GM12875 (cell line): Measurements from ENCODE around the gene PTRH1.

Experiments used
- H3K4me3 ChIP-seq: one replicate; pipeline ENCODE4 v1.5.1; 2011; ENCODE audit warnings: low read depth, low read length, control low read depth
- CTCF ChIP-seq: IDR thresholded peaks from 2 replicates; pipeline ENCODE4 v1.5.1; 2011; ENCODE audit warnings: low read depth, mild to moderate bottlenecking, control low read depth, inconsistent platforms, low read length, moderate library complexity, borderline replicate concordance; ENCODE audit not compliant: insufficient read depth

PTRH1 gene

GRCh38 chr9:127710204-127710783 lies 5.2 kb downstream of the PTRH1 start:
- no peak for TF ChIP-seq CTCF
- no peak overlapping the region for H3K4me3 ChIP-seq

- TF ChIP-seq CTCF, result no peak
These were observed 6.4 kb downstream of the PTRH1 start for GRCh38 chr9:127708952-127709587.

GRCh38 chr9:127707766-127708165 lies 7.7 kb downstream of the PTRH1 start:
- no peak overlapping the region for H3K4me3 ChIP-seq
- TF ChIP-seq CTCF, result peak; percentile 35; the same call in 1 of the 2 replicates

More at GRCh38 chr9:127708952-127709587, 6.4 kb downstream of the PTRH1 start:
- H3K4me3 ChIP-seq, result no peak overlapping the region

GRCh38 chr9:127706836-127707241 lies 8.6 kb downstream of the PTRH1 start, which contains the start of gene CFAP157:
CFAP157 (plus strand) TSS chr9:127706988; CDS start chr9:127707032, 44 bp downstream.
- H3K4me3 ChIP-seq, result no peak within 1 kb of the TSS
- TF ChIP-seq CTCF, result no peak

GRCh38 chr9:127705577-127706379 lies 9.7 kb downstream of the PTRH1 start:
- TF ChIP-seq CTCF, result no peak
- H3K4me3 ChIP-seq, result no peak overlapping the region

GRCh38 chr9:127703289-127703946 lies 12.0 kb downstream of the PTRH1 start:
- TF ChIP-seq CTCF, result no peak
- no peak overlapping the region for H3K4me3 ChIP-seq
